Mucosa of descending colon (tissue), 3 donors: ENCODE data around the gene PARP2. TPM values are rescaled to one million over a fixed set of nuclear protein-coding genes. Genes with fewer than 3 reads are reported as not detected.
"Not testable (repeated sequence)": the region's sequence is repeated elsewhere in the genome, so short reads cannot be mapped to it uniquely, and the experiment has no call there.

Experiments used
- ATAC-seq: fragments of 200-7000 bp; cut with Tn5 transposase; one replicate; pipeline ENCODE4 v1.9.1; 2020; ENCODE audit warnings: mild to moderate bottlenecking, moderate library complexity
- DNase-seq, 3 donors: peaks; one replicate each; pipeline ENCODE4 v3.0.0-alpha.2; 2020
- H3K36me3 ChIP-seq: fragments of 200-600 bp; one replicate; pipeline ENCODE4 v1.8.0; 2021; ENCODE audit warnings: low read depth, mild to moderate bottlenecking
- H3K4me1 ChIP-seq: fragments of 200-600 bp; one replicate; pipeline ENCODE4 v1.8.0; 2021; ENCODE audit warnings: low read depth, mild to moderate bottlenecking
- H3K4me3 ChIP-seq: fragments of 200-600 bp; one replicate; pipeline ENCODE4 v1.8.0; 2021; ENCODE audit warnings: mild to moderate bottlenecking
- H3K9me3 ChIP-seq: fragments of 200-600 bp; one replicate; pipeline ENCODE4 v1.8.0; 2021; ENCODE audit warnings: mild to moderate bottlenecking
- intact Hi-C, 2 donors: fragments of 100-400 bp; cut with DNase I in 1 of 2; cut with micrococcal nuclease in 1 of 2; formaldehyde crosslinking; loops; one replicate each; pipeline versions ENCODE4 v1.11.0 to v1.11.1; 2022; cut with DNase I, micrococcal nuclease
- total RNA-seq, 3 donors: library from RNA; stranded (reverse); fragmentation: NEBNext Ultra II Directional in 2 of 3; extraction: Animal tissue kit (Norgen Biotek cat#: 25700) in 2 of 3; gene quantifications; one replicate each; pipeline versions ENCODE4 v1.2.1 to v1.2.4, GENCODE V29; 2021 to 2023
- TF ChIP-seq, protein P1 (sequence below): fragments of 200-600 bp; IDR thresholded peaks from one replicate; pipeline ENCODE4 v1.8.0; 2022; ENCODE audit warnings: antibody characterized with exemption, mild to moderate bottlenecking
- donor health status: DM: no; HTN: no; CAD: no; lungs with moderate emphysema.
- donor health status: DM: no; HTN: no; CAD: no.
- donor health status: DM: no; HTN: yes; CAD: no.

PARP2 gene
- total RNA-seq, 3 donors from 2014 or later = 9.3 to 20.1 (median 14.8) TPM

DNA sequence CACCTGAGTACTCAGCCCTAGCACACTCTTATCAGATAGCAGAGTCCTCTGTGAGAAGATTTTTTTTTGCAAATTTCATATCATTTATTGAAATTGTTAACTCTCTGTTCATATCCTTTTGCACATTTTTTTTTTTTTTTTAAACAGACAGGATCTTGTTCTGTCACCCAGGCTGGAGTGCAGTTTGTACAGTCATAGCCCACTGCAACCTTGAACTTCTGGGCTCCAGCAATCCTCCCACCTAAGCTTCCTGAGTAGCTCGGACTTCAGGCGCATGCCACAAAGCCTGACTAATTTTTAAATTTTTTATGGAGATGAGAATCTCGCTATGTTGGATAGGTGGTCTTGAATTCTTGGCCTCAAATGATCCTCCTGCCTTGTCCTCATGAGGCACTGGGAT is 4.3 kb downstream of the PARP2 start:
- TF ChIP-seq, protein P1, sequence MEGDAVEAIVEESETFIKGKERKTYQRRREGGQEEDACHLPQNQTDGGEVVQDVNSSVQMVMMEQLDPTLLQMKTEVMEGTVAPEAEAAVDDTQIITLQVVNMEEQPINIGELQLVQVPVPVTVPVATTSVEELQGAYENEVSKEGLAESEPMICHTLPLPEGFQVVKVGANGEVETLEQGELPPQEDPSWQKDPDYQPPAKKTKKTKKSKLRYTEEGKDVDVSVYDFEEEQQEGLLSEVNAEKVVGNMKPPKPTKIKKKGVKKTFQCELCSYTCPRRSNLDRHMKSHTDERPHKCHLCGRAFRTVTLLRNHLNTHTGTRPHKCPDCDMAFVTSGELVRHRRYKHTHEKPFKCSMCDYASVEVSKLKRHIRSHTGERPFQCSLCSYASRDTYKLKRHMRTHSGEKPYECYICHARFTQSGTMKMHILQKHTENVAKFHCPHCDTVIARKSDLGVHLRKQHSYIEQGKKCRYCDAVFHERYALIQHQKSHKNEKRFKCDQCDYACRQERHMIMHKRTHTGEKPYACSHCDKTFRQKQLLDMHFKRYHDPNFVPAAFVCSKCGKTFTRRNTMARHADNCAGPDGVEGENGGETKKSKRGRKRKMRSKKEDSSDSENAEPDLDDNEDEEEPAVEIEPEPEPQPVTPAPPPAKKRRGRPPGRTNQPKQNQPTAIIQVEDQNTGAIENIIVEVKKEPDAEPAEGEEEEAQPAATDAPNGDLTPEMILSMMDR = no peak
- peaks cover 3% of the 10 kb centered on the region for H3K4me1 ChIP-seq
- no peaks in the 10 kb centered on the region for H3K9me3 ChIP-seq
- no peaks in the 10 kb centered on the region for H3K36me3 ChIP-seq
- H3K4me3 ChIP-seq = no peak overlapping the region
- intact Hi-C loops = no loop called here
- no peak for DNase-seq
- ATAC-seq = no peak

DNA sequence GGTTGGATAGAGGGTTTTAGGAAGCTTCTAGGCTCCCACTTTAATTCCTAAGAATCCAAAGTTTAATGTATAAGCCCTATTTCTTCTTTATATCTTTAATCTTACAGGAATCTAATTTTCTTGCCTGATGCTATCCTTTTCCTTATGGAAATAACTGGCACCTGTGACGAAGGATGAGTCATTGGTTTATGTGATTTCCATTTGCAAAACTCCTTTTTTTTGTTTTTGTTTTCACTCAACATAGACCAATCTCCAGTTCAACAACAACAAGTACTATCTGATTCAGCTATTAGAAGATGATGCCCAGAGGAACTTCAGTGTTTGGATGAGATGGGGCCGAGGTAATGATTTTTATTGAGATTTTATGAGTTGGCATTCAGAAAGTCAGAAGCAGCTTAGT is 6.8 kb downstream of the PARP2 start:
- TF ChIP-seq, protein P1 = no peak
- H3K4me3 ChIP-seq = no peak overlapping the region
- DNase-seq = no peak
- H3K4me1 ChIP-seq = no peaks in the 10 kb centered on the region
- intact Hi-C loops = loop anchor here in 1 of 2 donors (10.0 kb wide), 1 partner anchor 55 kb away; no protein-coding TSS in a partner anchor
- no peak for ATAC-seq
- no peaks in the 10 kb centered on the region for H3K36me3 ChIP-seq
- no peaks in the 10 kb centered on the region for H3K9me3 ChIP-seq

DNA sequence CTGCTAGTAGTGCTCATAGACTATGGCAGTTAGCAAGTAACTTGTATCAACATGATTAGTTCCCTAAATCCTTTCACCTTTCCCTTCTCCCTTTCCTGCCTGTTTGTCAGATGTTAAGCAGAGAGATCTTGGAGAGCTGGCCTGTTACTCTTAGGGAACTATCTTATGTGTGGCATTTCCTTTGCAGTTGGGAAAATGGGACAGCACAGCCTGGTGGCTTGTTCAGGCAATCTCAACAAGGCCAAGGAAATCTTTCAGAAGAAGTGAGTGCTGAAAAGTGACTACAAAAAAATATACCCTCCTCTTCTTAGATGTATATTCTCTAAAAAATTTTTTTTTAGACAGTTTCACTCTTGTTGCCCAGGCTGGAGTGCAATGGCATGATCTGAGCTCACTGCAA is 7.4 kb downstream of the PARP2 start:
- TF ChIP-seq, protein P1 = no peak
- Histone ChIP-seq H3K4me3 (no peak overlapping the region), H3K36me3 (no peaks in the 10 kb centered on the region), H3K4me1 (no peaks in the 10 kb centered on the region), H3K9me3 (no peaks in the 10 kb centered on the region)
- ATAC-seq (no peak), DNase-seq (no peak)
- intact Hi-C loops = loop anchor here in 1 of 2 donors (10.0 kb wide), 1 partner anchor 54 kb away; no protein-coding TSS in a partner anchor

DNA sequence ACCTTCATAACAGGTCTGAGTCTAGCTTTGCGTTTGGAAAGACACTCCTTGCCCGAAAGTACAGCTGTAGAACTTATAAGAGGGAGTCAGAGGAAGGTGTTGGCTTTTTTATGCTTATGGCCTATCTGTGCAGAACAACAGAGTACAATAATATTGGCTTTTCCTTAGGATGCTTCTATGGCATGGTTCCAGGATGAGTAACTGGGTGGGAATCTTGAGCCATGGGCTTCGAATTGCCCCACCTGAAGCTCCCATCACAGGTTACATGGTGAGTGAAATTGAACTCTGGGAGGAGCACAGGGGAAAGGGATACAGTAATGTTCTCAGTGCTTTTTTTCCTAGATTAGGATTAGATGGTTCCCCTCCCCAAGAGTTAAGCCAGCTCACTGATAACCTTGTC is 13.0 kb downstream of the PARP2 start:
- ATAC-seq (no peak), DNase-seq (no peak)
- intact Hi-C loops = loop anchor here in 1 of 2 donors (10.0 kb wide), 1 partner anchor 48 kb away; no protein-coding TSS in a partner anchor
- Histone ChIP-seq H3K4me3 (no peak overlapping the region), H3K9me3 (no peaks in the 10 kb centered on the region), H3K4me1 (no peaks in the 10 kb centered on the region), H3K36me3 (peaks cover 2% of the 10 kb centered on the region)
- TF ChIP-seq, protein P1 = no peak

DNA sequence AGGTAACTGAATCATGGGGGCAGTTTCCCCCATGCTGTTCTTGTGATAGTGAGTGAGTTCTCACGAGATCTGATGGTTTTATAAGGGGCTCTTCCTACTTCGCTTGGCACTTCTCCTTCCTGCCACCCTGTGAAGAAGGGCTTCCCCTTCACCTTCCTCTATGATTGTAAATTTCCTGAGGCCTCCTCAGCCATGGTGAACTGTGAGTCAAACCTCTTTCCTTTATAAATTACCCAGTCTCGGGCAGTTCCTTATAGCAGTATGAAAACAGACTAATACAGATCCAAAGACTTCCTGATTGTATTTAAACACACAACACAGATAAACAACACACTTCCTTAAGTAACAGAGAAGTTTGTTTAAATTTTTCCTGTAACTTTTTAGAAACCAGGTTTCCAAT is 15.0 kb downstream of the PARP2 start:
- H3K4me3 ChIP-seq, DNase-seq, H3K9me3 ChIP-seq, H3K4me1 ChIP-seq, H3K36me3 ChIP-seq, ATAC-seq: not testable (repeated sequence)
- intact Hi-C loops = loop anchor here in 1 of 2 donors (10.0 kb wide), 1 partner anchor 46 kb away; no protein-coding TSS in a partner anchor

DNA sequence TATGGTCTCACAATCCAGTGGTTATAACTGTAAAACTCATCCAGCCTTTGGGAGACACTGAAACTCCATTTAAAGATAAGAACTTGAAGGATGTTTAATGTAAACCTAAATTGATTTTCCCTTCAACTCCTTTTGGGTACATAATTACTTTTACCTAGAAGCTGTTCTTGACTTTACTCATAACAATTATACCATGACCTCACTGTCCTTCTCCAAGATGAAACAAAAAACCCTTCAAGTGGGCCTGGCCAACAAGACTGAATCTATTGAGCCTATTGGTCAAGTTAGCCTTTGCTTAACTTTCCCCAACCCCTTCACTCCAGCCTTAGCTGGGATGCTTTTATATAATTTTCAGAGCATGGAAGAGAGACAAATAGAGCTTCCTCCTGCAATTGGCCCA is 22.5 kb downstream of the PARP2 start:
- DNase-seq (no peak), ATAC-seq (no peak)
- Histone ChIP-seq H3K4me3 (no peak overlapping the region), H3K9me3 (no peaks in the 10 kb centered on the region), H3K36me3 (peaks cover 13% of the 10 kb centered on the region), H3K4me1 (no peaks in the 10 kb centered on the region)
- TF ChIP-seq, protein P1 = no peak
- intact Hi-C loops = no loop called here
